ENCODE measurements around the gene LY9.

Gene LY9

GRCh38 chr1:160795951-160796383, at the start of gene LY9:
LY9 (plus strand) TSS chr1:160796174; CDS start chr1:160796188, 14 bp downstream.
- peak; percentile 44 to 77 for DNase-seq (ENCODE audit: low read depth in 2 of 2)

- no peak for DNase-seq (ENCODE audit: low read depth in 2 of 2)
Observed at GRCh38 chr1:160746836-160747500, 49.0 kb upstream of the LY9 start.

DNA sequence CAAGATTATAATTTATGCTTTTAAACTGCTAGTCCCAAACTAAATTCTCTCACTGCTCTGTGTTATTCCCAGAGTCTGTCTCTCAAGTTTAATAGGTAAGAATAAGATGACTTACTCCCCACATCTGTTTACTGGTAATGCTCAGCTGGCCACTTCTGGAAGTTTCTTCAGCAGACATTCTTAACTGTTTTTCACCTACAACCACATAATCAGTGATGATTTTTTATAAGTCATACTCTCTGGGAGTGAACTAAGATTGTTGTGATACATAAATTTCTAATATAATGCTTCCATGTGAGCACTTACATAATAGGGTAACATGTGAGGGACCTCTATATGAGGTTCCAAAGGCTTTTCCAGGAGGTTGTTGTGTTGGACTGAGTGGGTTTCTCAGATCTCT, 48.3 kb upstream of the LY9 start:
- DNase-seq (ENCODE audit: low read depth in 2 of 2), result no peak

- no peak for DNase-seq (ENCODE audit: low read depth in 2 of 2)
Observed at GRCh38 chr1:160748181-160748877, 47.6 kb upstream of the LY9 start.

- no peak for DNase-seq (ENCODE audit: low read depth in 2 of 2)
Observed at GRCh38 chr1:160748878-160749269, 47.1 kb upstream of the LY9 start.

- no peak for DNase-seq (ENCODE audit: low read depth in 2 of 2)
Observed at GRCh38 chr1:160750608-160751007, 45.4 kb upstream of the LY9 start.

GRCh38 chr1:160752406-160752805, 43.6 kb upstream of the LY9 start:
- DNase-seq (ENCODE audit: low read depth in 2 of 2), result no peak

- no peak for DNase-seq (ENCODE audit: low read depth in 2 of 2)
Observed at GRCh38 chr1:160752924-160753323, 43.0 kb upstream of the LY9 start.

- no peak for DNase-seq (ENCODE audit: low read depth in 2 of 2)
Observed at GRCh38 chr1:160753594-160753993, 42.4 kb upstream of the LY9 start.

- no peak for DNase-seq (ENCODE audit: low read depth in 2 of 2)
Observed at GRCh38 chr1:160755461-160755860, 40.5 kb upstream of the LY9 start.

- peak in 1 of 2 donors; percentile 17 for DNase-seq (ENCODE audit: low read depth in 2 of 2)
Observed at GRCh38 chr1:160755911-160756848, 39.8 kb upstream of the LY9 start.

DNA sequence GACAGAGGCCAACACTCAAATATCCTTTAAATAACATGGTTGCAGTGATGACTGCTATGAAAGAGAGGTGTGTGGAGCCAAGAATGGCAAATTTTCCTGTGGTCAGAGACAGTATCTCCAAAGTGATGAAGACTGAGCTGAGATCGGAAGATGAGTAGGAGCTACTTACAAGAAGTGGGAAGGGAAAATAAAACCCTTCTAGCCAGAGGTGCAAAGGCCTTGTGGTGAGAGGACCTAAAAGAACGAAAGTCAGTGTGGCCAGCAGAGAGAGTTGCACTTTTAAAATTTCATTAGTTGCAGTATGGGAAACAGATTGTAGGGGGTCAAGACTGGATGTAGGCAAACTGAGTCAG, 39.1 kb upstream of the LY9 start:
- no peak for DNase-seq (ENCODE audit: low read depth in 2 of 2)

- DNase-seq (ENCODE audit: low read depth in 2 of 2), result no peak
Observed at GRCh38 chr1:160758521-160758920, 37.5 kb upstream of the LY9 start.

- no peak for DNase-seq (ENCODE audit: low read depth in 2 of 2)
Observed at GRCh38 chr1:160759740-160760139, 36.2 kb upstream of the LY9 start.

- no peak for DNase-seq (ENCODE audit: low read depth in 2 of 2)
Observed at GRCh38 chr1:160761046-160761445, 34.9 kb upstream of the LY9 start.

GRCh38 chr1:160761886-160762285, 34.1 kb upstream of the LY9 start:
- no peak for DNase-seq (ENCODE audit: low read depth in 2 of 2)

DNA sequence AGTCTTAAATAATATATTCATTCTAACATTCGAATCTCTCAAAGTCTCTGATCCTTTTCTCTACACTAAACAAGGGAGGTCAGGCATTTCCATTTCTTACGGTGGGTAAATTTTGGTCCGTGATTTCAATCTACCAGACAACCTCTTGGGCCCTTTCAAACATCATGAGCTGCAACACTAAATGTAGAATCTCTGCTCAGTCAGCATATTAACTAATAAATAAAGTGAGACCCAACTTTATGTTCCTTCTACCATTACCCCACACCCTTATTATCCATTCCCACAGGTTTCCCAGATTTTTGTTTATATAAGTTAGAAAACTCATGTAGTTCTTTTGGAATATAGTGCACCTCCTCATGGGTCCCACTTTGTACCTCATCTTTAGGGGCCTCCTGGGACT, 32.0 kb upstream of the LY9 start:
- no peak for DNase-seq (ENCODE audit: low read depth in 2 of 2)

GRCh38 chr1:160767395-160768294, 28.3 kb upstream of the LY9 start:
- DNase-seq (ENCODE audit: low read depth in 2 of 2), result no peak

GRCh38 chr1:160768295-160768657, 27.7 kb upstream of the LY9 start:
- DNase-seq (ENCODE audit: low read depth in 2 of 2), result peak; percentile 65 to 78

- DNase-seq (ENCODE audit: low read depth in 2 of 2), result no peak
Observed at GRCh38 chr1:160772331-160772730, 23.6 kb upstream of the LY9 start.

DNA sequence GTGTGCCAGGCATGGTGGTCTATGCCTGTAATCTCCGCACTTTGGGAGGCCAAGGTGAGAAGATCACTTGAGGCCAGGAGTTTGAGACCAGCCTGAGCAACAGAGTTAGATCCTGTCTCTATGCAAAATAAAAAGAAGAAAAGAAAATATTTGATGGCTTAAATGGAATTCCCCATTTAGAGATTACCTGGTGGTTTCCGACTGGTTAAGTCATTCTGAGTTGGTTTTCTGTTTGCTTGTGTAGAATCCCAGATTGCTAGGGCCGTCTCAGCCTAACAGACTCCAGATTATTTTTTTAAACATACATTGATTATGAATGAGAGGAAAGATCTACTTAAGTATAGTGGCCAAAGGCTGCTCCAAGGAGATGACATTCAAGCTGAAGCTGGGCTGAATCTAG, 22.9 kb upstream of the LY9 start:
- DNase-seq (ENCODE audit: low read depth in 2 of 2), result no peak

Measured in stimulated activated CD8-positive, alpha-beta memory T cell treated with anti-CD3 and anti-CD28 coated beads, Interleukin-15, amount 100 ng/mL, for 4 hours (primary cell).